HG02884 (cell line): ENCODE results near the gene SERINC1.
"Not testable (repeated sequence)": the region's sequence is repeated elsewhere in the genome, so short reads cannot be mapped to it uniquely, and the experiment has no call there.

Experiments used
- ATAC-seq: cut with Tn5 transposase; IDR thresholded peaks from one replicate; pipeline ENCODE4 v1.9.1; 2021; ENCODE audit warnings: mild to moderate bottlenecking, moderate library complexity; ENCODE audit not compliant: unreplicated experiment

Gene SERINC1

DNA sequence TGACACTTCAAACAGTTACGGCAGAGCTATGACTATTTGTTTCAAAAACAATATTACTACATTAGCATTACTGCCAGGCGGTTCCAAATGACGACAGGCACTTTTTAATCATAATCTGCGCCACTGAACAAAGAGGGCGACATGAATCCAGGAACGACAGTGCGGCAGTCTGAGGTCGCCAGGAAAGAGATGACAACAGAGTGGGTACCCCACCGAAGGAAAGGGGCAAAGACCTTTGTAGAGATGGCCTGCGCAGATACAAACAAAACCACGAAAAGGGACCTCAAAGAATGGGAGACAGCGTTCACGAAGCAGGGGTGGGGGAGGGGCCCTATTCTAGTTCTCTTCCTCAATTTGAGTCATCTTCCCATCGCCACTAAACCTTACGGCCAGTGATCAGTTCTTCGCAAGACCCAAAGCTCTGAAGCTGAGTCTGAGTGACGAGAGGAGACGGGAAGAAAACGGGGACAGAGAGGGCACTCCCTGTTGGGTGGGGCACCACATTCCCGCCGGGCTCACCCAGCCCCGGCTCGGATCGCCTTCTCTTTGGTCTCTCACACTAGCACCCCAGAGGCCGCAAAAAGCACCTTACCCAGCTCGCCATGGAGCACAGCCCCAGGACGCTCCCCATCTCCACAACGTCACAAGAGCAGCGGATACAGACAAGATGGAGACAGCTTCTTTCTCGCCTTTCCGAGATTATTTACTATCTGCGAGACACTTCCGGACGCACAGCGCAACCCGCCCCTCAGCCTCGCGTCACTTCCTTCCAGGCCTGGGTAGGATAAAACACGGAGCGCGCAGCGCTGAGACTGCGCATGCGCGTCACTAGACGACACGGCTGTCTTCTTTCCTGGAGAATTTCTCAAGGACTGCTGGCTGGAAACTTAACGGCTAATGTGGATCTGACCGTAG is at the start of gene SERINC1:
TSS of gene SERINC1 (minus strand) at position 701 of the 915 bp plus-strand sequence. CDS start at position 631, 70 bp downstream.
- peak; percentile 98 for ATAC-seq

DNA sequence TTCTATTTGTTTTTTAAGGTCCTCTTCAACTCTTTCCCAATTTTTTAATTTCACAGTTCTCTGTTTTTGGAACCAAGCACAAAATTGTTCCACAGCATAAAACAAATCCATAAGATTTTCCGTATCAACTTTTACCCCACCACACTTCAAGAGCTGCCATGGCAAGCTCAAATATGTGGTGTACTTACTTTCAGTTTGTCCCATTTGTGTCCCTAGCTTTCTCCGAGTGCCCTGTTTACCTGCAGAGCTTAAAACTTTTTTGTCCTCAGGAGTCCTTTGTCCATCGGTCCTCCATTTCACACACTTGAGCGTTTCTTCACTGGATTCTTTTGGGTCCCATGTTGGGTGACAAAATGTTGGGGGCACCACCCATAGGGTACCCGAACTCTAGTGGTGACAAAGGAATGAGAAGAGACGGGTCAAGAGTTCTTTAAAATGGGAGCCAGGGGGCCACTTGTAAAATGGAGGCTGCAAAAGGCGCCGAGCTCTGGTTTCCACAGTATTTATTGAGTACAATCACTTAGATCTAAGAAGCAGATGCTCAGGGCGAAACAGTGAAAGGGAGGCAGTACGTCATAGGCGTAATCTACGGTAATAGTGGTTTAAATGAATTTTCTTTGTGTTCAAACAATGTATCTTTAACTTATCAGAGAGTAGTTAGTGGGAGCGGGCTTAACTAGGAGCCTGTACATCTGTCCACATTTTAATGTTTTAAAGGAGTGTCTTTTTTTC is 39.8 kb upstream of the SERINC1 start:
- no peak for ATAC-seq

DNA sequence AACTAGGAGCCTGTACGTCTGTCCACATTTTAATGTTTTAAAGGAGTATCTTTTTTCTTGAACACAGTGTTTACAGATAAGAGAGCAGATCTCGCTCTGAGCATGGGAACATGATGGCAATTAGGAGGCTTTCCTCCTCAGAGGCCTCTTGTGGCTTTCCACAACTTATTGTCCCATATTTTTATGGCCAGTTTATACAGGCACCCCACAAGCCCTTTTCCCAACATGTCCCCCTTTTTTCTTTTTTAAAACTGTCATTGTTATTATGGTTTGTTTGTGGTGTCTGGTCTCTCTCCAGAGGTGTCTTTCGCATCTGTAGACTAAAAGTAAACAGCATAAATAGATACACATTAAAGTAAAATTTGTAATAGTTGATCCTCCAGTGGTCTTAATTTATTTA is 33.6 kb upstream of the SERINC1 start:
- not testable (repeated sequence) for ATAC-seq

DNA sequence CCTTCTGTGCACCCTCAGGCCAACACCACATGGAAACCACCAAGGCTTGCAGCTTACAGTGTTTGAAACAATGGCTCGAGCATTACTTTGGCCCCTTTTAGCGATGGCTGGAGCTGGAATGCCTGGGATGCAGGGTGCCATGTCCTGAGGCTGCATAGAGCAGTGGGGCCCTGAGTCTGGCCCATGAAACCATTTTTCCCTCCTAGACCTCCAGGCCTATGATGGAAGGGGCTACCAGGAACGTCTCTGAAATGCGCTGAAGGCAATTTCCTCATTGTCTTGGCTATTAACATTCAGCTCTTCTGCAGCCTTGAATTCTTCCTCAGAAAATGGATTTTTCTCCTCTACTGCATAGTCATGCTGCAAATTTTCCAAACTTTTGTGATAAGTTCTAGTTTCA is 29.9 kb upstream of the SERINC1 start:
- ATAC-seq: no peak

DNA sequence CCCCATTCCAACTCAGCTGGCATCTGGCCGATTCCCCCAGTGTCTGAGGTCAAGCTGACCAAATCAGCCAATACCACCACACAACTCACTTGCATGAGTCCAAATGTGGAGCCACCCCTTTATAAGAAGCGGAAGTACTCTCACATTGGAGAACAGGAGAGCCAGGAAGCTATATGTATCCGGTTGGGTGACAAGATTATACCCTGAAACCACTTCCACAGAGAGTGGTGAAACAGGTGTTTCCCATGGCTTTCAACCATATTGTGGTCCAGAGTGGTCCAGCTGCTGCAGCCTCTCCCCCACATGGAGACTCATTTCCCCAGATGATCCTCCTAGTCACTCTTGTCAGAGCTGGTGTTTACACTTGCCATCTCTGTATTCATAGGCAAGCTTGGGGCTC is 24.0 kb upstream of the SERINC1 start:
- no peak for ATAC-seq

DNA sequence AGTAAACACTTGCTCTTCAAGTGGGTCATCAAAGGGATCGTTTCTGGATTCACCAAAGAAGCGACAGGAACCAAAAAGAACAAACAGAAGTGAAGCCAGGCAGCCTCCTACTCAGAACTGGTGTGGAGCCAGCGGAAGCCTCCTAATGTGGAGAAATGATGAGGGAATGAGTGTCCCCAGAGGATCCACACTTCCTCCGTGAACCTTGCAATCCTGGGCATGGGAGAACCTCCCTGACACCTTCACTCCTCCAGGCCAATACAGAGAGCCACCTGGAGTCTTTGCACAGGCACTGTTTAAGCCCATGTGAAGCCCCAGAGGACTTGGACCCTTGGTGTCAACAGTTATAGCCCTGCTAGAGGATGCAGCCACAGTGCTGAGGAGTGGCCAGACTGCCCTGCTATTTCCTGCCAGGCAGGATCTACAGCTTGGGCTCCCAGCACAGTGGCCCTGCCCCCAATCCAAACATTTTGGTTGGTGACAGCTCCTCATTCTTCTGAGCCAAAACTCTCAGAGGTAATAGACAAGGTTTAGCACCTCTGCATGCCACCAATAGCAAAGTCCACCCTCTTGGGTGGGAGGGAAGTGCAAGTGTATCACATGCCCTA is 23.2 kb upstream of the SERINC1 start:
- ATAC-seq: no peak

DNA sequence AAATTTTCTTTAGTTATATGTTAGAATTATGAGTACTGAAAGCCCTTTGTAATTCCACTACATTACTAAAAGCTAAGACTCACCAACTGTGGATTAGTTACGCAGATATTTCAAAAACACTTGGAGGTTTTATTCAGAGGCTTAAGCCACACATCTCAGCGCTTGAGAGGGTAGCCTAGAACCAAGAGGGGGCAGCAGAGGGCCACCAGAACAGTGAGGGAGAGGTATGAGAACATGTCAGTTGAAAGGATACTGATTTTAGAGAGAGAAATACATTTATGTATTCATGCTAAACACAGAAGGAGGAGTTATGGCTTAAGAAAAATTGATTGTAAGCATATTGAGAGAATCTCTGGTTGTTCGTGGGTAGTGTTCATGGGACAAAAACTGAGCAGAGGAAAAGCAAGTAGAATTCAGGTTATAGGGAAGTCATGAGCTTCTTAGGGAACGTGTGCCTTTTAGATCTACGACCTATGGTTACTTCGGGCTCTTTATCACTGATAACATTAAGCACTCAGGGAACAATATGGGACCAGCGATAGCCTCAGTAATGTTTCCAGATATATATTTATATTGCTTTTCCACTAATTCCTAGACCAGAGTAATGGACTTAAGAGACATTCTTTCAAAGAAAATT is 20.4 kb upstream of the SERINC1 start:
- peak; percentile 99 for ATAC-seq

DNA sequence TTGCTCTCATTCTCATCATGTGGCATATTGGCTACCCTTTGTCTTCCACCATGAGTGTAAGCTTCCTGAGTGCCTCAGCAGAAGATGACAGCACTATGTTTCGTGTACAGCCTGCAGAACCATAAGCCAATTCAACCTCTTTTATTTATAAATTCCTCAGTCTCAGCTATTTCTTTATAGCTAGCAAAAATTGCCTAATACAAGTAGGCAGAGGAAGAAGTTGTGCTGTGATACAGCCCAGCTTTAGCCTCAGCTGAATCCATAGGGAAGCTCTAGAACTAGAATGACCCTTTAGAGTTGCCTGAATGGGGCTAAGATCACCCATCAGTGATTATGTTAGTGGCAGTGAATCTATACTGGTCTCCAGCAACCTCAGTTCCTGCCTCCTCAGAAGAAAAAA is 19.0 kb upstream of the SERINC1 start:
- no peak for ATAC-seq

DNA sequence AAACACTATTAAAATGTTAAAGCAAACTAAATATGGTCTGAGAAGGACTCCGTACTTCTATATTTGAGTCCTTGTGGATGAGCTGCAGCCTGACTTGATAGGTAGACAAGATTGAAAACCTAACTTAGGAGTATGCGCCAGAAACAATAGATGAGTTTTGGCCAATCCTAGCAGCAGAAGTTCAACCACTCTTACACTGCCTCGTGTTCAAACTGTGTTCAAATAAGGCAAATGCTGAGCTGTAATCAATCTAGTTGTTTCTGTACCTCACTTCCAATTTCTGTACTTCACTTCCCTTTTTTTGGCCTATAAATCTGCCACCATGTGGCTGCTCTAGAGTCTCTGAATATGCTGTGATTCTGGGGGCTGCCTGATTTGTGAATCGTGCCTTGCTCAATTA is 13.2 kb upstream of the SERINC1 start:
- peak; percentile 90 for ATAC-seq

DNA sequence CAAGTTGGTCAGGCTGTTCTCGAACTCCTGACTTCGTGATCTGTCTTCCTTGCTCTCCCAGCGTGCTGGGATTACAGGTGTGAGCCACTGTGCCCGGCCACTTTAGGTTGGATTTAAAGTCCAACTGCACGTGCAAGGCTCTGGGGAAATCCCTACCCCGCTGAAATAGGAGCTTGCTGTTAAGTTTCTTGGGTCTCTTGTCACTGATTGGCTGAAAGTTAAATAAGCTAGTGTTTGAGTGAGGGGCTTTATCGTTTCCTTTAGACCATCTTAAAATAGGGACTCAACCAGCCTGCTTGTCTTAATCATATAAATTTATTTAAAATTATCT is 11.1 kb upstream of the SERINC1 start:
- no peak for ATAC-seq

DNA sequence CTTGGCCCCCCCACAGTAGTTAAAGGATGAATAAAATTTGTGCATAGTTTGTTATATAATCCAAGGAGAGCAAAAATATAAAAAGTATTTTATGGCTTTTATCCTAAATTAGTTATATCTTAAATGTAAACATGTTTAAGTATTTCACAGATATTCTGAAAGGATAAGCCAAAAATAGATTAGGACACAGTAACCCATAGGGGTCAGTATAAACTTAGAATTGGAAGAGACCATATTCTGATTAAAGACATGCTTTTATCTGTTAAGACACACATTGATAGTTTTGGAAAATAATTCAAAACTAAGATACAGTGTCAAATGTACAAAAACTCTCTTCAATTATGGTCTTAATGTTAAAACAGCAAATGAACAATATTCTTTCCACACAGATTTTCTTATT is 4.5 kb upstream of the SERINC1 start:
- ATAC-seq: no peak

DNA sequence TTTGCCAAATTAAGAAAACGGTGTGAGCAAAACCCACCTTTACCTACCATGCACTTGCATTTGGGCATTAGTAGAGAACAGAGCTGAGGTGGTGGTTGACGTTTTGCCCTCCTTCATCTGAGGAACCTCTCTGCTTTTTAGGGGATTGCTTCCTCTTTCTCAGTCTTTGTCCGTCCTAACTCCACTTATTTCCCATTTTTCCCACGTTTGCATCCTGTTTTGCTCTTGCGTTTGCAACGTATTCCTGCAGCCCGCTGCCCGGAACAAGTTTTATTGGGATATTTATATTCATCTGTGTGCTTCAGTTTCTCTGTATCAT is 374 bp upstream of the SERINC1 start:
- peak; percentile 43 for ATAC-seq

DNA sequence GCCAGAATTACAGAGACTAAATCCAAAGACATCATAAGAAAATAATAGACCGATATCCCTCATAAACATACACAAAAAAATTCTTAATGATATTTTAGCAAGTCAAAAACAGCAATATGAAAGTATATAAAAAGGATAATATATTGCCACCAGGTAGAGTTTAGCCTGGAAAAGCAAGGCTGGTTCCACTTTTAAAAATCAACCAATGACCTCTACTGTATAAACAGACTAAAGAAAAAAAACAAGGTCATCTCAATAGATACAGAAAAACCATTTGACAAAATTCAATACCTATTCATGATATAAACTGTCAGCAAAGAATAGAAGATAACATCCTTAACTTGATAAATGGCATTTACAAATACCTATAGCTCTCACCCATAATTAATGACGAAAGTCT is 9.7 kb downstream of the SERINC1 start:
- ATAC-seq: no peak

DNA sequence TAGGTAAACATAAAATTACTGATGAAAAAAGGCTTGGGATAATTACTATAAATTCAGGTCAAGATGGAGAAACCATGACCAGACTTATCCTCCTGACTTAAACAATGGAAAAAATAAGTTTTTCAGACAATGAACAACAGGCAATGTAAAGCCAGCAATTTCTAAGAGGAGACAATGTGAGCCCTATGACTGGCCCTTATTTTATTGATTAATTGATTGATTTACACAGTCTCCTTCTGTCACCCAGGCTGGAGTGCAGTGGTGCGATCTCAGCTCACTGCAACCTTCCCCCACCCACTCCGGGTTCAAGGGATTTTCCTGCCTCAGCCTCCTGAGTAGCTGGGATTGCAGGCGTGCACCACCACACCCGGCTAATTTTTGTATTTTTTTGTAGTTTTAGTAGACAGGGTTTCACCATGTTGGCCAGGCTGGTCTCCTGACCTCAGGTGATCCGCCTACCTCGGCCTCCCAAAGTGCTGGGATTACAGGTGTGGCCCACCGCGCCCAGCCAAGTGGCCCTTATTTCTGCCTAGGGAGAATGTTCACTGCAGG is 11.7 kb downstream of the SERINC1 start:
- not testable (repeated sequence) for ATAC-seq

DNA sequence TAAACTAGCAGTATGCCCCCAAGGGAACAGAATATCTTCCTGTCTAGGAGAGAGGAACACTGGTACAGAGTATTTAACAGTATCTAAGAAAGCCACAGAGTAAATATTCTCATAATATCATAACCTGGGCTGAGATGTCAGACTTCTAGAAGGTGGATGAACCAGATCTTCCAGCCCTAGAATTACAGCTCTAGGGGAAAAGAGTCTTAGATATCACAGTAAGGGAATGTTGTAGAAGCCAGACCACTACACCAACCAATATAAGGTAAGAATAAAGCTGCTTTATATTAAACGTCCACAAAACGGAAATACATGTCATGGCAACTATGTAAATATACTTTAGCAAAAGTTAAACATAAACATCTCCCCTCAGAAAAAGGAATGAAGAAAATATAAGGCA is 12.4 kb downstream of the SERINC1 start:
- no peak for ATAC-seq

DNA sequence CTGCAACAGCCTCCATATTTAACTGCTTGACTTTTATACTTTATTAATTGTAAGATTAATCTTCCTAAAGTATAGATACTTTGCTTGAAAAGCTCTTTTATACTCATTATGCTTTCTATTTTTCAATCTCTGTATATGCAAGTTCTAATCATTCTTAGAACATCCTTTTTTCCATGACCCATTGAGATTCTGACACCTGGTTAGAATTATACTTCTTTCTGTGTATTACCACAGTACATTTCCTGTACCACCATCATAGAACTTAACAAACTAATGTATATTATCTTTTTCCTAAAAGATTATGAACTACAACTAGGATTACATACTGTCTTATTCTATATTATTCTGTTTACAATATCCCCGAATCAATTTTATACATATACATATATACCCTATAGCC is 13.5 kb downstream of the SERINC1 start:
- ATAC-seq: no peak

DNA sequence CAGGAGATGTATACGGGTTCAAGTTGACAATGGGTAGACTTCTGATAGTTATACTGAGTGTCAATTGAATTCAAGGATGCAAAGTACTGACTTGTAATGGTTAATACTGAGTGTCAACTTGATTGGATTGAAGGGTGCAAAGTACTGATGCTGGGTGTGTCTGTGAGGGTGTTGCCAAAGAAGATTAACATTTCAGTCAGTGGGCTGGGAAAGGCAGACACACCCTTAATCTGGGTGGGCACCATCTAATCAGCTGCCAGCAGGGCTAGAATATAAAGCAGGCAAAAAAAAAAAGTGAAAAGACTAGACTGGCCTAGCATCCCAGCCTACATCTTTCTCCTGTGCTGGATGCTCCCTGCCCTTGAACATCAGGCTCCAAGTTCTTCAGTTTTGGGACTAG is 16.5 kb downstream of the SERINC1 start:
- ATAC-seq: not testable (repeated sequence)

DNA sequence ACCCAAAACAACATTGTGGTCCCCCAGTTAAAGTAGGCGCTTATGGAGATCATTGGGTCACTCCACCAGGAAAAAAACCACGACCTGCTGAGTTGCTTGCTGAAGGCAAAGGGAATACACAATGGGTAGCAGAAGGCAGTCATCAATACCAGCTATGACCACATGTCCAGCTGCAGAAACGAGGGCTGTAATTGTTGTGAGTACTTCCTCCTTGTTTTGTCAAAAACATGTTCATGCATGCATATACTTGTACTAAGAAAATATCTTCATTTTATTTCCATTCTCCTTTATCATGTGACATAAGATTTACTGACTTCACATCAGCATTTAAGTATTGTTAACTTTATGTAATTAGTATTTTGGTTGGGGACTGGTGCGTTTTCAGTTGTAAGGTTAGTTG is 16.9 kb downstream of the SERINC1 start:
- no peak for ATAC-seq

DNA sequence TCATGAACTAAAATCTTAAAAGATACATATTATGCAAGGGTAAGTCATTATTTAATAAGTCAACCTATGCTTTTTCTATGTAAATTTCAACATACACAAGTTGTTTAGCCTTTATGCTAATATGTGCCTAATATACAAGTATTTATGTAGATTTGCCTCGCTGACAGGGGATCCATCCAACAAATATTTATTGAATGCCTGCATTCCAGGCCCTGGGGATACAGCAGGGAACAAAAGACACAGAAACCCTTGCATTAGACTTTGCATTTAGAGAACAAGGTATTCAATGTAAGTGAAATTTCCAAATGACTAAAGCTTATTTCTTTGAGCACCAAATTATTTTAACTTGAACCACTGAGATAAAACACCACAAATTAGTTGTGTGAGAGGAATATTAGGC is 19.1 kb downstream of the SERINC1 start:
- no peak for ATAC-seq

DNA sequence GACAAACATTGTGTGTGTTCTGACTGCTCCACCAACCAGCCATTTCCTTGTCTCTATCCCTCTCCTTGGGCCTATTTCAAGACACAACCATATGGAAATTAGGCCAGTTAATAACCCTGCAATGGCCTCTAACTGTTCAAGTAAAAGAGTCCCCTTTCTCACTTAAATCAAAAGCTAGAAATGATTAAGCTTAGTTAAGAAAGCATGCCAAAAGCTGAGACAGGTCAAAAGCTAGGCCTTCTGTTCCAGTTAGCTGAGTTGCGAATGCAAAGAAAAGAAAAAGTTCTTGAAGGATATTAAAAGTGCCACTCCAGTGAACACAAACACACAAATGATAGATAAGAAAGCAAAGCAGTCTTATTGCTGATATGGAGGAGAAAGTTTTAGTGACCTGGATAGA is 22.5 kb downstream of the SERINC1 start:
- ATAC-seq: no peak

DNA sequence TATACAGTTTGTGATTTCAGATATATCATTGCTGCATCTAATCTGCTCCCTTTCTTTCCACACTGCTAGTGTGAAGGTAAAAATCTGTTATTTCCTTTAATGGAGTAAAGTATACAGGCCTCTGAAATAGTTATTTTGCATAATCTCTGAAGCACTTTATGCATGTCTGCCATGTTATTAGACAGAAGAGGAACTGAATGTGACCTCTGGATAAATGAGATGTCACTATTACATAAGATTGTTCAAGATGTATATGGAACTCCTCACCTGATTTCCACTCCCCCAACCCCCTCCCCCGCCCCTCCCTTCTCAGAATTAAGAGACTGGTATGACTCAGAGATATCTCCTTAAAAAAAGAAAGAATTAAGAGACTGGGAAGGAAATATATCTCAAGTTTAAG is 26.3 kb downstream of the SERINC1 start:
- ATAC-seq: no peak
